Islet of Langerhans (tissue), 1 donor: ENCODE results near the gene PRKN.

Experiments used
- FAIRE-seq: peaks from one replicate; lab custom pipeline; 2011; peaks lifted over from hg19 to GRCh38; lab: Jason Lieb, UNC

PRKN gene

DNA sequence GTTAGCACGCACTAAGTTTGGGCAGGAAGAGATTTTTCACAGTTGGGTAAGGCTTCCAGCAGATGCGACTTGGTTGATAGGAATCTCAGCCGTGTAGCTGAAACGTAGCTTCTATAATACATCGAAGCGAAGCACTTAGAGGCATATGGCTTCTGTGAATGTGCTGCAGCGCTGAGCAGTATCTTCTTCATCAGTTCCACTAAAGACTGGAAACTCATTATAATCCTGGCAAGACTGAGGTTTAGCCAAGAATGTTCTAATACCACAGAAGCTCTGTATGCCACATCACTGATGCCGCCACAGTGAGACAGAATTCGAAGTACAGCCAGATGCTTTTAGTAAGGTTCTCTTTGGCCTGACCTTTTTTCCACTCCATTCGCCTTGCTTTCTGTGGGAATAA, 773.5 kb downstream of the PRKN start:
- FAIRE-seq: no peak

DNA sequence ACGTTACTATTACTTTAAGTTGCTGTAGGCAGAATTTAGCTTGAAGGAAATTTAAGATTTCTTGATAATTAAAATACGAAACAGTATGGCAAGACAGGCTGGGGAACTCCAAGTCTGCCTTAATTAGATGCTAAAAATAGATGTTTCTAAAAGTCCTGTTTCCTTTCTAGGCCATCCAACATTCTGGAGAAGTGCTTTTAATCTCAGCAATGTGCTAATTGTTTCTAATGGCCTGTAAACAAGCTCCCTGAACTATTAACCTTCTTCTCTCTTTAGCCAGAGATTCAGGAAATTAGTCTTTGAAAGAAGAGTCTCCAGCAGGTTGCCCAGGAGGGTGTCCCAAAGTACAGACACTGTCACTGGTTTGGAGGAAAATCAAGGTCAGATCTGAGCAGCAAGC, 776.4 kb downstream of the PRKN start:
- FAIRE-seq: no peak

DNA sequence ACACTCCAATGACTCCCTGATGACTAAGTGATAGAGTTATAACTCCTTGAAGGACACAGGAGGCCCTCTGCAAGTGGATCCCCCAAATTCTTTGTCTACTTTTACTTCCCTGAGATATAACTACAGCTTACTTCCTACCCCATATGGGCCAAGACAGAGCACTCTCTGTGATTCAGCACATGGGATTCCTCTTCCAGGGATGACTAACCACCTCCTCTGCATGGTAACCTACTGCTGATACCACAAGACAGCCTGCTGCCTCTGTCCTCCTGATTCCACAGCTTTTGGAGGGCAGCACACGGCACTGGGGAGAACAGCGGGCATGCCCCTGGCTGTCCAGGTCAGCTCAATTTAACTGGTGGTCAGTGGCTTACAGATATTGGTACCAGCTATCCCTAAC, 778.0 kb downstream of the PRKN start:
- FAIRE-seq: no peak

DNA sequence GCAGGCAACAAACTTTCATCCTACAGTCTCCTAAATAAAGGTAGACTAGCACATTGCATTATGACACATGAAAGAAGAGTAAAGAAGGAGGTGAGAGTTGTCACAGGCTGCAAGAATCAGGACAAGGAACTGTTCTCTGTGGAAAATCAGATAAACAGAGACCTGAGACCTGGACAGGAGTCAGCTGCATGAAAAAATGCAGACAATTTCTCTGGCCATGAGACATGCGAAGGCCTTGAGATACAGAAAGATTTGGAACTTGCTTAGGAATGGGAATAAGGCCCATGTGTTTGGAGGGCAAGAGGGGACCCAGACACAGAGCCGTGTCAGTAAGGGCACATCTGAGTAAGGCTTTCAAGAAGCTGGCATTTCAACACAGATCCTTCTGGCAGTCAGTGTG, 779.1 kb downstream of the PRKN start:
- no peak for FAIRE-seq

DNA sequence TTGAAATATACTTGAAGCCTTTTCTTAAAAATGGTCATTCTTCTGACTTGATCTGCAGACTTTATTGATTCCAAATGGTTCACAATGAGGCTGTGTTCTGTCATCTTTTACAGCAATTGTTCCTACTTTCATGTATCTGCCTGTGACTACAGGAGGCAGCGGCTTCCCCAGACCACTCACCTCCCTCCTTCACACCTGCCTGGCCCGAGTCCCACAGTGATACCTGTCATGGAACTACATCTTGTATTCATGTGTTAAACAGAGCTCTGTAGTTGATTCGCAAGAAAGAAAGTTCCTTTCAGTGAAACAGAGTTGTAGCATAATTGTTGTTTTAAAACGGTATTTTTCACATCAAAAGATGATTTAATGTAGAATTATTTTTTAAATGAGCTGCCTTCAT, 780.2 kb downstream of the PRKN start:
- FAIRE-seq: no peak

DNA sequence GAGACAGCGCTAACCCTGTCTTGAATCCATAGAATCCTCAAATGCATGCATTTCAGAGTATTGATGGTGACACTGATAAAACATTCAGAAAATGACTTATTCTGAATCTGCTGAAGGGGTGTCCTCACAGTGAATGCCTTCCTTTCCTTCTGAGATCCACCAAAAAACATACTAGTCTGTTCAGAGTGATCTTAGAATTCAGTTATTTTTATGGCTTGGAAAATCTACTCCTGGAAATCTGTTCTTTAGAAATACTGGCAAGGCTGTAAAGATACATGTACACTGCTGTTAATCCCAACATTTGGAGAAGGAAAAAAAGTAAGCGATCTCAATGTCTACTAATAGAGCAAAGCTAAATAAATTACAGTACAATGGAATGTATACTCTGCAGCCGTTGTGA, 781.1 kb downstream of the PRKN start:
- no peak for FAIRE-seq

DNA sequence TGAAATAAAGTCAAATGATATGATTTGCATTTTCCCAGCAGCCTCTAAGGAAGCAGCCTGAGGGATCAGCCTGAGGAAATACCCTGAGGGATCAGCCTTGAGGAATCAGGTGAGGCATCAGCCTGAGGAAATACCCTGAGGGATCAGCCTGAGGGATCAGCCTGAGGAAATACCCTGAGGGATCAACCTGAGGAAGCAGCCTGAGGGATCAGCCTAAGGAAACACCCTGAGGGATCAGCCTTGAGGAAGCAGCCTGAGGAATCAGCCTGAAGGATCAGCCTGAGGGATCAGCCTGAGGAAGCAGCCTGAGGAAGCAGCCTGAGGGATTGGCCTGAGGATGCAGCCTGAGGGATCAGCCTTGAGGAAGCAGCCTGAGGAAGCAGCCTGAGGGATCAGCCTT, 784.0 kb downstream of the PRKN start:
- no peak for FAIRE-seq

DNA sequence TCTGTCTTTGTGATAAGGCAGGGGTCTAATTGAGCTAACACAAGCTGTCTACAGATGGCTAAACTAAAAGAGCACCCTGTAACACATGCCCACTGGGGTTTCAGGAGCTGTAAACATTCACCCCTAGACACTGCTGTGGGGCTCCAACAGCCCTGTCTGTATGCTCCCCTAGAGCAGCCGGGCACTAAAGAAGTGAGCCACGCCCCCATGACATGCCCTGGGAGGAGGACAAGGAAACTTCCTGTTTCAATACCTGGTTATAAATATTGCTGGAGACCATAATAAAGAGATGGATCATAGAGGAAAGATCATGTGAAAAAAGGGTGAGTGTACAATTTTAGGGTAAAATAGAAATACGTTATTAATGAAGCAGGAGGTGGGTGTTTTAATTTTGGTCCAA, 786.0 kb downstream of the PRKN start:
- FAIRE-seq: no peak

DNA sequence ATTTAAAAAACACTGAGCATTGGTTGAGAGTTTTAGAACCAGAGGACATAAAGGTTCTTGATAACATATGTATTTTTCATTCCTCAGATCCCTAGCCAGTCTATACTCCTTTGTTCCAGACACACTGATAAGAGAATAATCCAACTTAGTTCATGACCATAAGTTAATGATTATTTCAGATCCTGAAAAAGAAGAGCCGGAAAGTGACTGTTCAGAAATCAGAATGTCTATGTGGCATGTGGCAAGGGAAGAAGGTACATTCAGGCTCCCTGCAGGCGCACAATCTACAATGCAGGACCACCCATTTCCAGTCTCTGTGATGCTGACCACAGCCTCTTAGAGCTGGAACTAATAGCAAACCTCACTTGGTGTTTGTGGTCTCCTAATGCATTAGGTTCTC, 787.0 kb downstream of the PRKN start:
- no peak for FAIRE-seq

DNA sequence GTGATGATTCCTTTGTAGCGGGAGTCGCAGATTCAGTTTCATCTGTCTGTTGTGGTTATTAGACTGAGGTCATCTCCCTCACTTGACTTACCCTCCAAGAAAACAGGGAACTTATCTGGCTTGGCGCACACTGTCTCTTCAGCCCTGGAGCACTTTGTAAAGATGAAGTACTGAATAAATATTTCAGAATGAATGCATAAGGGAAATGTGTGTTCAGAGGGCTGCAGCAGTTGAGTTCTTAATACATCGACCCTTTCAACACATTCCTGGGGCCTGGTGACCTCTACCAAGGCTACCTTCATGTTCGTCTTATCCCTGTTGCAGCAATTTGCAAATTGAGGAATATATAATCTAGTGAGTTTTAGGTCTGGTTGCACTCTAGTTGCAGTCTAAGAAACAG, 801.2 kb downstream of the PRKN start:
- no peak for FAIRE-seq

DNA sequence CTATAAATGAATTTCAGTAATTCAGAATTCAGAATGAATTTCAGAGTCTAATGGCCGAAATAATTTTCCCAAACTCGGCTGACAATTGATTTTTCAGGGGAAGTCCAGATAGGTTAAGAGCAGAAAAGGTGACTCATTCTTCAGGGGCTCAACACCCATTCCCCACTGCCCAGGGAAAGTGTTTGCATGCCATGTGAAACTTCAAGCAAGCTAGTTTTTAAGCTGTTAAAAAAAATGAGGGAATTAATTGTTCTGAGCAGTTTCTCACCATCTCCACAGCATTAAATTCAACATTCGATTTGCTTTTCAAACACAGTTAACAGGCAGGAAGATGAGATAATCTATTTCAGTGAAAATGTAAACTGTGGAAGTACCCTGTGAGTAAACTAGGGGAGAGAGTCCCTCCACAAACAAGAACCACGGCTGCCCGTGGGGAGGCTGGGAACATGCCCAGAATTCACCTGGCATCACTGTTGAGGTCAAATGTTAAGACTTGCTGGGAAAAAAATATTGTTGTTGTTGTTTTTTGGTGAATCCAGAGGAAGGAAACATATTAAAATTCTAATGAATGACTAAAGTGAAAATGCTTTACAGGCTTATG, 803.0 kb downstream of the PRKN start:
- peak; percentile 81 for FAIRE-seq

DNA sequence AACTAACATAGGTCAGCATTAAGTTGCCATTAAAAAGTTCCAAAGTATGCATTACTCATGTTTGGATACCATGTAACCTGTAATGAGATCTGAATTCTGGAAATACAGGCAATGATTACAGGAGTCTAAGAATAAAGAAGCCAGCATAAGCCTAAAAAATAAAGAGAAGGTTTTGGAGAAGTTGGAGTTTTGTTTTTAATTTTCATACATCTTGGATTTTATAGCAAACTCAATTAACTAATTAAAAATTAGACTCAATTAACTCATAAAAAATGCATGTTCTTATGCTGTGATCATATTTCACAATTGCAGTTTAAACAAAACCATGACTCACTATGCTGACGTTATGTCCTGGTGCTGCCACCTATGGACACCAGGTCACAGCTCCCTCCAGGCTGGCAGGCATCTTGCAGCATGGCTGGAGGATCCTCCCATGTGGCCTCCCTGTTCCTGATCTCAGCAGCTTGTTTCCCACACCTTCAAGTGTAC, 804.9 kb downstream of the PRKN start:
- peak; percentile 99 for FAIRE-seq

DNA sequence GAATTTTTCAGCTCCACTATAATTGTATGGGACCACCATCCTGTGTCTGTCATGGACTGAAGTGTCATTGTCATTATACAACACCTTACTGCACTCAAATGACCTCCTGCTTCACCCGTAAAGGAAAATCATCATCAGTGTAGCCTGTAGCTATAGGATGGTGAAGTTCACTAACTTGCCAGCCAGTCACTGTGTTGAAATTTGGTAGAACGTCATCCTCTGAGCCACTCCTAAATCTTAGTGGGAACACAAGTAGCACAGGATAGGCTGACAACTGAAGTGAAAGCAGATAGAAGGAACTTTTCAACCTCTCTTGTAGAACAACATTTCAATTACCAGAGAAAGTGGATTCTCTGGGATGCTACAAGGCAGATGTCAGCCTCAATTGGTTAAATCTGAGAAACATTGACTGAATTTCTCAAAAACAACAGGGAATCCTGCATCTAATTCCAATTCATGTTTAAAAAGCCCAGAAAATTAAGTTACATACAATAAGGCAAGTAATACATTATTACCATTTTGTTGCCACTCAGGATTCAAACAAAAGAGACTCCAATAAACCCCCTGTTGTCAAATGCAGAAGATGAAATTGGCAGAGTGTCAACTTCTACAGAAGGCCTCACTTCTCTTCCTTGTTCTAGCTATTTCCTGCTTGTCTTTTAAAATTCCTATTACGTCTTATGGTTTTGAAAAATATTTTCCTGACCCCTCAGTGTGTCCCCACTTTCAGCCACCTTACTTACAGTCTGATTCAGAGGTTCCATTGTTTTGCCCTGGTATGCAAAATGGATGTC, 805.8 kb downstream of the PRKN start:
- no peak for FAIRE-seq

DNA sequence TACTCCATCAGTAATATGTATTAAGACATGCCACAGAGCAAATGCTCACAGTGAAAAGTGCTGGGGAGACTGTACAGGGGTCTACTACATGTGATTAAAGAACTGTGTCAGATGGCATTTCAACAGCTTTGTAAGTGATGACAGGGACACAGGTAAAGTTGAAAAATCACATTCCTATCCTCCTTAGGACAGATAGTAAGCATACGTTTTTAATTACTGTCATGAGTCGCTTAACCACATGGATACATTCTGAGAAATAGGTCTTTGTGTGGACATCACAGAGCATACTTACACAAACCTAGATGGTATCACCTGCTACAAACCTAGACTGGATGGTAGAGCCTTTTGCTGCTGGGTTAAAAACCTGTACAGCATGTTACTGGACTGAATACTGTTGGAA, 807.9 kb downstream of the PRKN start:
- FAIRE-seq: no peak

DNA sequence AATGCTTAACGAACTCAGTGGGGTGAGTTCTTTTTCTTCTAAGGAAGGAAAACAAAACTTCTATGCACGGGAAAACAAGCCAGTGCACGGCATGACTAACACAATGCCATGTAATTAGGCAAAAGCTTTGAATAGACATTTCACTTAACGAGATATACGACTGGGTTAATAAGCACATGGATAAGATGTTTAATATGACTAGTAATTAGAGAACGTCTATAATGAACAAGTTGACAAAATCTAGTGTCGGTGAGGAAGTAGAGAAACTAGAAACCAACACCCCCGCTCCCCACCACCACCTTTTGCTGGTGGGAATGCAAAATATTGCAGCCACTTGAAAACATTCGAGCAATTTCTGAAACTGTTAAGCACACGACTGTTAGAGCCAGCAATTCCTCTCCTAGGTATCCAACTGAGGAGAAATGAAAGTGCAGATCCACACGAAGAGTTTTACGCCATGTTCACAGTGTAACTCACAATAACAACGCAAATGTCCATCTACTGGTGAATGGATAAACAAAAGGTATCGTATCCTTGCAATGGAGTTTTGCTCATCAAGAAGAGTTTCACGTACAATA, 808.8 kb downstream of the PRKN start:
- FAIRE-seq: no peak

DNA sequence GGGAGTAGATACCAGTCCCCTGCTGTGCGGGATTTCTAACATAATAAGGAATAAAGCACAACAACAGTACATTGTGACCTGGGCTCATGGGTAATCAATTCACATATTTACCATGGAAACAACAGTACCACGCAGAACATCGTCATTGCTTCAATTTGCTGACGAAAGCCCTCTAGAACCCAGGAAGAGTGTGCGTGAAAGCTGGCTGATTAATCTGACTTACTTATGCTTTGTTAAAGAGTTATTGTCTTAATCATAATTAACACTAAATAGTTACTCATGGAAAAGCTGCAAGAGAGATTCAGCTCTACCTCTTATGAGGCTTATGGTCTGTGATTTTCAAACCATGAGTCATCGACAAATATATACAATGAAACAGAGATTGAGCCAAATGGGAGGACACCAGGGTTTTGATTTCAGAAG, 809.4 kb downstream of the PRKN start:
- no peak for FAIRE-seq

DNA sequence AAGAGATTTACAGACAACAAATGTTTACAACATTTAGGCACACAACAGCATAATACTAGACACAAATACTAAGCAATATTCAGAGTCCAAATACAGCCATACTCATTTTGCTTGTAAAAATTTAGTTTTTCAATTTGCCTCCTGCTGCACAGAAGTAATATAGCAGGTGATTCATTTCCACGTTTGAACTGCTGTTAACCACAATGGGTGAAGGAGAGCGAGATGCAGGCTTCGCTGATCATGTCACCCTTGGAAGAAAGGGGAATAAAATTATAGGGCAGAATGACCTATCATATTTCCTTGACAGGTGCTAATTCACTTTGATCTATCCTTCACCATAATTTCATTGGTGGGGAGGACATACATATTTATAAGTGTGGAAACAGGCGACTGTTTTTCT, 809.9 kb downstream of the PRKN start:
- FAIRE-seq: no peak

DNA sequence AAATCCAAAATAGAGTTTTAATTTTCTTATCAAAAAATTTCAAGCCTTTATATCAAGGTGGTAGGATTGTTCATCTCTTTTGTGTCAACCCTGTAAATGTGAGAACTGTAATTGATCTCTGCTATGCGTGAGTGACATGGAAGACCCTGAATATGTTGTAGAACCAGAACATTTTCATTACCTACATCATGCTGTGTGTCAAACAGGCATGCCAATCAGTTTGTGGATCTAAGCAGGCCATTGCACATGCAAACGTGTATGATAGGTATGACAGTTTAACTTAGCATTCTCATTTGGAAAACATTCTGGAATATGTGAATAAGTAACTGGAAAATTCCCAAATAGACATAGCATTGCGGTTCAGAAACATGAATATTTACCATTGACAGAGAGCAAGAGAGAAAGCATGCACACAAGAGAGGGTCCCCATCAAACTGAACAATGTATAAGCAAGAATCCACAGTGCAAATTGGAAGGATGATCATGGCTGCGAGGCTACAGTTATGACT, 812.1 kb downstream of the PRKN start:
- no peak for FAIRE-seq

DNA sequence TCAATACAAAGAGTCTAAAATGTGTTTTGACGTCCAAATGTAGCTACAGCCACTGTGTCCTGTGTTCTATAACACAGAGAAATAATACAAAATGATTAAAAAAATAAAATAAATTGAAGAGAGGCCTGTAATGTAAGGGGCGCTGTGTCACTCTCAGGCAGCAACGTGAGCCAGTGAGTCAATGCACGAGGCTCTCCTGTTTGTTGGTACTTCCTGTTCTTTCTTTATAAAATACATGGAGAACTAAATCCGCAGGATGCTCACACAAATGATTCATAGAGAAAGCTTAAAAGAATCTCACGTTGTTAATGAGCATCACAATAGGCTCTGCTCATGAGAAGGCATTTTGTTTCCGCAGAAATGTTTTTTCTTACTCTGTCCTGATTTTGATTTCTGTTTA, 818.7 kb downstream of the PRKN start:
- no peak for FAIRE-seq

DNA sequence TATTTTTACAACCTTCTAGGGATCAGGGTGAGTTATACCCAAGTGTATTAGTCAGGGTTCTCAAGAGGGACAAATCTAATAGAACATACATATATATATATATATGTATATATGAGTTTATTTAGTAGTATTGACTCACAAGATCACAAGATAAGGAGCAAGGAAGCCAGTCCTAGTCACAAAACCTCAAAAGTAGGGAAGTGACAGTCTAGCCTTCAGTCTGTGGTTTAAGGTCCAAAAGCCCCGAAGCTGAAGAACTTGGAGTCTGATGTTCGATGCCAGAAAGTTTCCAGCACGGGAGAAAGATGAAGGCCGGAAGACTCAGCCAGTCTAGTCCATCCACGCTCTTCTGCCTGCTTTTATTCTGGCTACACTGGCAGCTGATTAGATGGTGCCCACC, 821.0 kb downstream of the PRKN start:
- FAIRE-seq: no peak

DNA sequence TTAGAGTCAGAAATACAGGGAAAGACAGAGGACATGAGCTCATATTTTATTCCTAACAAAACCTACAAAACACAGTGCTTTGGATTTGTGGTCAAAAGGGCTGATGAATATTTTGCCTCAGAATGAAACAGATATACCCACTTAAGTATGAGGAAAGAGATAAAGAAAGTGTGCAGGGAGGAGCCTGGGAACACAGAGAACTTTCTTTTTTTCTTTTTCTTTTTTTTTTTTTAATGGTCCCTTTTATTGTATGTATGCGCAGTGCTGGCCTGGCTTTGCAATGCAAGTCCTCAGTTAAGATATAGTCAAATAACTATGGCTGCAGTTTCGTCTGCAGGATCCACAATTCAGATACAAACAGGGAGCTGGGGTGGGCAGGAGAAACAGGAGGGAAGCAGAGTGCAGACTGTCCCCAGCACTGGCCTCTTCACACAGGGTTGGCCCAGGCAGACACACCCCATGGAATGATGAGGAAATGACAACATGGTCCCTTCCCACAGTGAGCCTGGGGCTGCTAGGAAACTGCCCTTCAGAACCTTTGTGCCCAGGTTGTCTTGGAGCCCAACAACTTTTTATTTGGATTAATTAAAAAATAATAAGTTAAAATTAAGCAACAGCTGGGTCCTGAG, 823.9 kb downstream of the PRKN start:
- no peak for FAIRE-seq

DNA sequence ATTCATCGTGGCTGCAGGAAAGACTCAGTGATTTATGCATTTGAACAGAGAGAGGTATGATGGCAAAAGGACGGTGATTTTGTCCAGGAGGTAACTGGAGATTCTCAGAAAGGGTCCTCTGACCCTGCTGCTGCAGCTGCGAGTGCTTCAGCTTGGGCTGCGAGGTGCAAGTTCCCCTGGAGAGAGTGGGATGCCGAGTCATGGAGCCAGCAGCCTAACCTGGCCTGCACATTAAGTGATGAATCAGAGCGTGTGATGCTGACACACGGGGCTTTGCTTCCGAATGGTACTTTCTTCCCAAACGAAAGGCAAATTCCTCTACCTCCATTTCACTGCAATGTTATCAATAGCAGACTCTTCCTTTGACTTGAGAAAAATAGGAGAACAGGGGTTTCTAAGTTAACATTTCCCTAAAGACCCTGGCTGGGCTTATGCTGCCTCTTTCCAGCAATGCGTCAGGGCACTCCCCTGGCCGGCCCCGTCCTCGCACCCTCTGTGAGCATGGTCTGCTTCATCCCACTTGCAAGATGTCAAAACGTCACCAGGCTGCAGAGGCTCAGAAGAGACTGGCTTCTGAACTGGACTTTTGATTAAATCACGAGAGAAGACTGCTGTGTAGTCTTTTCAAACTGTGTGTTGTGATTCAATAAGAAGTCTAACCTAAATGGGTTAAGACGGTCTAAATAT, 825.7 kb downstream of the PRKN start:
- FAIRE-seq: no peak
